Measurements from ENCODE around the gene INHBC.

INHBC gene

GRCh38 chr12:57454566-57455373 is 20.2 kb downstream of the INHBC start, which contains the start of gene INHBE:
Gene INHBE (plus strand): TSS chr12:57455307. CDS start chr12:57455537, 230 bp downstream.
- DNase-seq, result peak; percentile 80

GRCh38 chr12:57455374-57456144 is 21.0 kb downstream of the INHBC start:
- DNase-seq, result no peak

GRCh38 chr12:57456145-57456700 is 21.6 kb downstream of the INHBC start:
- peak; percentile 93 for DNase-seq

- peak; percentile 48 for DNase-seq
Measured at GRCh38 chr12:57456737-57457490, 22.3 kb downstream of the INHBC start.

- no peak for DNase-seq
Measured at GRCh38 chr12:57458665-57459054, 24.1 kb downstream of the INHBC start.

- DNase-seq, result peak; percentile 99
Measured at GRCh38 chr12:57459055-57459749, 24.6 kb downstream of the INHBC start.

GRCh38 chr12:57459750-57460467 is 25.3 kb downstream of the INHBC start, which contains the start of gene GLI1:
Gene GLI1 (plus strand): TSS chr12:57459785. CDS start chr12:57463692, 3,907 bp downstream.
- DNase-seq, result peak; percentile 84

GRCh38 chr12:57460468-57460784 is 25.8 kb downstream of the INHBC start:
- DNase-seq, result peak; percentile 79

GRCh38 chr12:57460841-57461275 is 26.3 kb downstream of the INHBC start:
- peak; percentile 83 for DNase-seq

GRCh38 chr12:57461276-57461916 is 26.8 kb downstream of the INHBC start:
- DNase-seq, result peak; percentile 95

GRCh38 chr12:57461917-57462250 is 27.3 kb downstream of the INHBC start:
- DNase-seq, result no peak

GRCh38 chr12:57462251-57462911 is 27.8 kb downstream of the INHBC start:
- DNase-seq, result peak; percentile 99

GRCh38 chr12:57462912-57463253 is 28.3 kb downstream of the INHBC start:
- no peak for DNase-seq

GRCh38 chr12:57464569-57464968 is 30.0 kb downstream of the INHBC start:
- DNase-seq, result no peak

GRCh38 chr12:57465030-57465746 is 30.6 kb downstream of the INHBC start:
- DNase-seq, result no peak

- no peak for DNase-seq
Measured at GRCh38 chr12:57465747-57466505, 31.3 kb downstream of the INHBC start.

- no peak for DNase-seq
Measured at GRCh38 chr12:57467212-57467874, 32.8 kb downstream of the INHBC start.

GRCh38 chr12:57467915-57468314 is 33.3 kb downstream of the INHBC start:
- DNase-seq, result no peak
